ENCODE measurements around the gene AUTS2.

DNA sequence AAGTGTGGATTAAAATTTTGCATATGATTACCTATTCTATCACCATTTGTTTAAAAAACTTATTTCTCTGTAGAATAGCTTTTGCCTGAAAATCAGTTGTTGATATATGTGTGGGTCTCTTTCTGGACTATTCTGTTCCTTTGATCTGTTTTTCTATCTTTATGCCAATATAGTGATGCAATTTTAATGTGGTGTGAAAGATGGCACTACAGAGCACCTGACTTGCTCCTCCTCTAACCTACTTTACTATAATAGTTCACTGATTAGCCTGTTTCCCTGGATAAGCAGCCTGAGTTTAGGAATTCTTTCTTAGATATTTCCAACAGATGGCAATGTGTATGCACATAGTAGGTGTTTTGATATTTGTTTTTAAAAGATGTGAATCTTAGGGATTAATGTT lies 294.5 kb downstream of the AUTS2 start:
- TF ChIP-seq TAF1 (IDR thresholded peaks at IDR 0.05; ENCODE audit: low read depth, low read length) (no peak), SPI1 (IDR thresholded peaks at IDR 0.05; ENCODE audit: low read depth, low read length) (no peak), POLR2A (IDR thresholded peaks at IDR 0.05; ENCODE audit: low read depth, low read length) (no peak)

Data from GM12891 (cell line).